ENCODE measurements around the gene ZNF497.

- TF ChIP-seq POLR2A (IDR thresholded peaks at IDR 0.05) = no peak
- TF ChIP-seq CTCF (IDR thresholded peaks at IDR 0.05) = no peak
These were observed 26.3 kb downstream of the ZNF497 start for GRCh38 chr19:58336216-58336615.

All from adrenal gland (tissue), 5 donors.